H1 (cell line): ENCODE measurements around the gene AP2A2. TPM values are rescaled to one million over a fixed set of nuclear protein-coding genes. Genes with fewer than 3 reads are reported as not detected.

Source experiments
- CTCF ChIA-PET: fragments of 300-600 bp; sonication (Branson Sonifier 250); formaldehyde crosslinking; loops from one replicate; lab custom pipeline; 2021; ENCODE audit not compliant: partially characterized antibody; lab: Charles Lee
- POLR2A ChIA-PET: fragments of 300-600 bp; sonication (Branson Sonifier 250); formaldehyde crosslinking; loops from one replicate; lab custom pipeline; 2021; ENCODE audit warnings: inconsistent platforms; ENCODE audit not compliant: partially characterized antibody; lab: Charles Lee
- DNase-seq, 2 experiments: peaks; one replicate each; pipeline versions ENCODE4 v3.0.0 to v3.0.0-alpha.2; 2010 to 2022; ENCODE audit warnings: low spot score in 2 of 2, low read depth in 1 of 2, mixed read lengths in 1 of 2
- FAIRE-seq: peaks from 2 replicates; lab custom pipeline; 2011; peaks lifted over from hg19 to GRCh38; lab: Jason Lieb, UNC
- H2AFZ ChIP-seq: 2 replicates; pipeline ENCODE4 v1.8.1; 2012; ENCODE audit warnings: low read length, inconsistent platforms
- H2AK5ac ChIP-seq: 2 replicates; pipeline ENCODE4 v1.6.1; 2013; ENCODE audit warnings: low read depth, low read length
- H2BK120ac ChIP-seq: replicated peaks from 2 replicates; pipeline ENCODE3; 2013; ENCODE audit warnings: low read depth, low read length, inconsistent platforms
- H2BK12ac ChIP-seq: 2 replicates; pipeline ENCODE4 v1.6.1; 2013; ENCODE audit warnings: low read depth, low read length
- H2BK15ac ChIP-seq: 2 replicates; pipeline ENCODE4 v1.6.1; 2013; ENCODE audit warnings: low read length
- H2BK20ac ChIP-seq: 2 replicates; pipeline ENCODE4 v1.6.1; 2013; ENCODE audit warnings: low read length
- H2BK5ac ChIP-seq: 2 replicates; pipeline ENCODE4 v1.6.1; 2013; ENCODE audit warnings: low read depth, low read length
- H3K14ac ChIP-seq: 2 replicates; pipeline ENCODE4 v1.6.1; 2013; ENCODE audit warnings: inconsistent platforms; ENCODE audit not compliant: insufficient read length
- H3K18ac ChIP-seq: 2 replicates; pipeline ENCODE4 v1.6.1; 2013; ENCODE audit warnings: low read length; ENCODE audit errors: extremely low read depth
- H3K23ac ChIP-seq: 2 replicates; pipeline ENCODE4 v1.6.1; 2013; ENCODE audit warnings: inconsistent platforms; ENCODE audit not compliant: insufficient read length
- H3K23me2 ChIP-seq: 2 replicates; pipeline ENCODE4 v1.6.1; 2013; ENCODE audit warnings: low read depth, low read length
- H3K27ac ChIP-seq: 2 replicates; pipeline ENCODE4 v1.6.1; 2011; ENCODE audit warnings: low read depth, low read length, inconsistent platforms
- H3K27me3 ChIP-seq, 4 experiments: replicated peaks in 1 of 4; 1 replicate in 1 of 4; 2 replicates in 3 of 4; pipeline versions ENCODE4 v1.6.1 to v1.8.1; 2011 to 2013; ENCODE audit warnings: low read length in 3 of 4, mild to moderate bottlenecking in 3 of 4, inconsistent platforms in 2 of 4, mixed read lengths in 2 of 4, moderate library complexity in 1 of 4; ENCODE audit not compliant: control insufficient read depth in 3 of 4, insufficient read depth in 3 of 4; ENCODE audit errors: extremely low read depth in 1 of 4
- H3K36me3 ChIP-seq, 4 experiments: 2 replicates each; pipeline versions ENCODE4 v1.6.1 to v1.8.1; 2011 to 2013; ENCODE audit warnings: mild to moderate bottlenecking in 4 of 4, low read length in 3 of 4, moderate library complexity in 2 of 4, control low read depth in 1 of 4, inconsistent platforms in 1 of 4; ENCODE audit not compliant: insufficient read depth in 4 of 4, control insufficient read depth in 2 of 4
- H3K4ac ChIP-seq: replicated peaks from 2 replicates; pipeline ENCODE3; 2013; ENCODE audit warnings: low read length, low read depth, mixed read lengths, inconsistent platforms; ENCODE audit not compliant: insufficient read length
- H3K4me1 ChIP-seq, 4 experiments: replicated peaks in 1 of 4; 1 replicate in 1 of 4; 2 replicates in 3 of 4; pipeline versions ENCODE4 v1.6.1 to v1.8.1; 2011 to 2013; ENCODE audit warnings: low read length in 3 of 4, inconsistent platforms in 2 of 4, mixed read lengths in 1 of 4; ENCODE audit not compliant: insufficient read depth in 4 of 4, control insufficient read depth in 3 of 4
- H3K4me2 ChIP-seq, 2 experiments: 2 replicates each; pipeline versions ENCODE4 v1.6.1 to v1.8.1; 2011 to 2013; ENCODE audit warnings: low read depth in 2 of 2, low read length in 2 of 2, control low read depth in 1 of 2, inconsistent platforms in 1 of 2, mild to moderate bottlenecking in 1 of 2; ENCODE audit not compliant: insufficient read depth in 1 of 2
- H3K4me3 ChIP-seq, 4 experiments: fragments of 200-600, 300-600 bp in 1 of 4; sonication (generic), shearing (Covaris generic), sonication (Bioruptor Twin) in 1 of 4; 2 replicates each; pipeline versions ENCODE4 v1.5.1 to v1.8.1; 2011 to 2016; ENCODE audit warnings: low read length in 4 of 4, low read depth in 3 of 4, control low read depth in 2 of 4, inconsistent platforms in 2 of 4, mild to moderate bottlenecking in 2 of 4, mixed read lengths in 1 of 4, moderate library complexity in 1 of 4; ENCODE audit not compliant: insufficient read depth in 2 of 4; ENCODE audit errors: extremely low read depth in 1 of 4
- H3K56ac ChIP-seq: replicated peaks from 2 replicates; pipeline ENCODE3; 2013; ENCODE audit warnings: low read depth, mild to moderate bottlenecking, mixed read lengths, low read length, inconsistent platforms; ENCODE audit not compliant: insufficient read length
- H3K79me1 ChIP-seq: 2 replicates; pipeline ENCODE4 v1.6.1; 2013; ENCODE audit warnings: low read depth, low read length, control low read depth
- H3K79me2 ChIP-seq, 2 experiments: 2 replicates each; pipeline versions ENCODE4 v1.6.1 to v1.8.1; 2012 to 2013; ENCODE audit warnings: low read length in 2 of 2, mild to moderate bottlenecking in 2 of 2, inconsistent platforms in 1 of 2; ENCODE audit not compliant: insufficient read depth in 2 of 2, control insufficient read depth in 1 of 2
- H3K9ac ChIP-seq, 4 experiments: replicated peaks in 1 of 4; 1 replicate in 1 of 4; 2 replicates in 3 of 4; pipeline versions ENCODE4 v1.6.1 to v1.8.1; 2011 to 2013; ENCODE audit warnings: low read depth in 3 of 4, low read length in 3 of 4, control low read depth in 2 of 4, mild to moderate bottlenecking in 2 of 4, moderate library complexity in 2 of 4, inconsistent platforms in 1 of 4; ENCODE audit errors: extremely low read depth in 1 of 4
- H3K9me3 ChIP-seq, 2 experiments: 2 replicates each; pipeline versions ENCODE4 v1.6.1 to v1.8.1; 2012 to 2013; ENCODE audit warnings: mild to moderate bottlenecking in 2 of 2, moderate library complexity in 2 of 2, control low read depth in 1 of 2, inconsistent platforms in 1 of 2, low read depth in 1 of 2, low read length in 1 of 2, mixed read lengths in 1 of 2; ENCODE audit not compliant: insufficient read depth in 2 of 2
- H4K20me1 ChIP-seq, 2 experiments: replicated peaks in 1 of 2; 2 replicates each; pipeline versions ENCODE3 to v1.8.1; 2011 to 2013; ENCODE audit warnings: inconsistent platforms in 2 of 2, low read length in 2 of 2, mild to moderate bottlenecking in 1 of 2; ENCODE audit not compliant: insufficient read depth in 2 of 2, control insufficient read depth in 1 of 2
- H4K5ac ChIP-seq: 2 replicates; pipeline ENCODE4 v1.6.1; 2013; ENCODE audit warnings: low read length, low read depth, mixed read lengths, inconsistent platforms; ENCODE audit not compliant: insufficient read length
- H4K8ac ChIP-seq: 2 replicates; pipeline ENCODE4 v1.8.0; 2013; ENCODE audit warnings: mild to moderate bottlenecking, moderate library complexity, low read length, inconsistent platforms; ENCODE audit not compliant: insufficient read depth; ENCODE audit errors: extremely low read depth
- H4K91ac ChIP-seq: replicated peaks from 2 replicates; pipeline ENCODE3; 2013; ENCODE audit warnings: low read length, mixed read lengths, inconsistent platforms; ENCODE audit not compliant: insufficient read length
- POLR2AphosphoS5 ChIP-seq: IDR thresholded peaks from 2 replicates; pipeline ENCODE4 v1.6.1; 2011; ENCODE audit warnings: low read depth, low read length
- YY1 ChIP-seq: IDR thresholded peaks from 2 replicates; pipeline ENCODE4 v1.6.1; 2011; ENCODE audit warnings: low read depth, mild to moderate bottlenecking, low read length
- WGBS, 2 experiments: shearing (Covaris generic) in 1 of 2; methylation state at CpG; one replicate each; pipeline versions ENCODE4 v1.1.6 to v1.1.7; 2013 to 2015; ENCODE audit warnings: low lambda C conversion rate in 2 of 2, mixed read lengths in 2 of 2, inconsistent platforms in 1 of 2, low coverage in 1 of 2, missing lambda C conversion rate in 1 of 2; ENCODE audit not compliant: insufficient replicate concordance in 2 of 2, insufficient coverage in 1 of 2, insufficient read length in 1 of 2; ENCODE audit errors: extremely low coverage in 1 of 2, missing lambda C conversion rate in 1 of 2; 5-methylcytosine and 5-hydroxymethylcytosine counted together
- polyA plus RNA-seq, 7 experiments: library from polyadenylated mRNA; depleted of rRNA in 3 of 7; stranded (reverse) in 5 of 7; unstranded in 2 of 7; fragments of >200 nt in 5 of 7; fragments of 200-250 nt in 2 of 7; gene quantifications; 1 replicate in 5 of 7; 2 replicates in 1 of 7; 4 replicates in 1 of 7; pipeline versions ENCODE4 v1.2.1 to v1.2.3, GENCODE V29; 2011 to 2013; ENCODE audit warnings: missing spikeins in 2 of 7, mixed read lengths in 2 of 7
- total RNA-seq: library from RNA; stranded (reverse); fragmentation: NEBNext Ultra II Directional; extraction: Animal tissue kit (Norgen Biotek cat#: 25700); gene quantifications from 2 replicates; pipeline ENCODE4 v1.2.1, GENCODE V29; 2021
- TF ChIP-seq, protein P1 (sequence below): IDR thresholded peaks from 2 replicates; pipeline ENCODE4 v1.6.1; 2012; ENCODE audit warnings: inconsistent platforms

Gene AP2A2
- total and polyA plus RNA-seq, 2 of the 8 experiments (the other 6 are each of a cell fraction or from before 2014, with no cell fraction given) = 50.0 to 65.0 TPM

DNA sequence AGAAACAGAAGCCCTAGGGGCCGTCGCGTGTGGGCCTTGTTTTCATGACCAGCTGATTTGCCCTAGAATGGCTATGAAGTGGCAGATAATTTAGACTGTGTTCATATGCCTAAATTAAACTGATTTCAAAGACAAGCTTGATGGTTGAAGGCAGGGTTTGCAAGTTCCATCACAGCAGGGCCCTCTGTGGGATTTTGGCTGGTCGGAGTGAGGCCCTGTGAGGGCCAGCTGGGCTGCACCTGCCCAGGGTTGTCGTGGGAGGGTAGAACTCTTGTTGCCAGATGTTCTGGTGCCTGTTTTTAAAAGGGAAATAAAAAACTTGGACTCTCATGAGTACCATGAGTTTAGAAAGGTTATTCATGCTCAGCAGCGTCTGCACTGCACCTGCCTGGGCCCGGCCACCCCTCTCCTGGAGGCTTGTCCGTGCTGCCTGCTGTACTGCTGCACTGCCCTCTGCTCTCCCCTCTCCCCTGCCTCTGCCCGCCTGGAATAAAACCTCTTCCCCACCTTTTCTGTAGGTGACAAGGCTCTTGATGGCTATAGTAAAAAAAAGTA is 44.1 kb downstream of the AP2A2 start:
- H3K36me3 ChIP-seq = peaks cover 4 to 17% (median 16%) of the 10 kb centered on the region in 4 experiments; a peak in 5 of 8 replicates

More for the DNA sequence above, 44.1 kb downstream of the AP2A2 start:
- no peak overlapping the region for H4K91ac ChIP-seq
- H3K9me3 ChIP-seq = no peaks in the 10 kb centered on the region
- no peak overlapping the region for H3K4ac ChIP-seq
- 0 out of 2 replicates have a peak, but pooled peaks cover 2% of the 10 kb centered on the region for H3K23me2 ChIP-seq
- no peak overlapping the region for H4K5ac ChIP-seq
- no peak overlapping the region for H2AFZ ChIP-seq
- H3K4me2 ChIP-seq = no peak overlapping the region
- no peak for FAIRE-seq
- no peak overlapping the region for H3K27ac ChIP-seq
- H2BK15ac ChIP-seq = no peak overlapping the region
- CTCF ChIA-PET = interaction anchor here (1.1 to 2.1 kb wide), 2 partner anchors 11 to 14 kb away, joined by 4 to 5 read pairs; no protein-coding TSS in a partner anchor
- H3K4me3 ChIP-seq = no peak overlapping the region
- H2BK20ac ChIP-seq = no peak overlapping the region
- H3K79me1 ChIP-seq = peaks cover 12% of the 10 kb centered on the region
- no peaks in the 10 kb centered on the region for H3K27me3 ChIP-seq
- DNase-seq = no peak
- TF ChIP-seq YY1 (no peak), POLR2AphosphoS5 (no peak)
- TF ChIP-seq, protein P1, sequence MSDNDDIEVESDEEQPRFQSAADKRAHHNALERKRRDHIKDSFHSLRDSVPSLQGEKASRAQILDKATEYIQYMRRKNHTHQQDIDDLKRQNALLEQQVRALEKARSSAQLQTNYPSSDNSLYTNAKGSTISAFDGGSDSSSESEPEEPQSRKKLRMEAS = no peak
- TF ChIP-seq, all 59 proteins: peak for 0
- Histone ChIP-seq H3K56ac (no peak overlapping the region), H4K20me1 (peaks cover 0 to 8% of the 10 kb centered on the region in 2 experiments), H3K18ac (no peak overlapping the region), H2BK5ac (no peak overlapping the region), H2BK12ac (no peak overlapping the region), H3K23ac (no peak overlapping the region), H3K9ac (no peak overlapping the region), H2BK120ac (no peak overlapping the region), H3K79me2 (peaks cover 0 to 9% of the 10 kb centered on the region in 2 experiments; a peak in 1 of 4 replicates), H2AK5ac (no peak overlapping the region), H4K8ac (no peak overlapping the region; the same call in 1 of the 2 replicates), H3K4me1 (peaks cover 0 to 2% (median 0%) of the 10 kb centered on the region in 4 experiments; a peak in 1 of 7 replicates), H3K14ac (no peak overlapping the region)
- 89% methylated on average over 9 of the region's 9 CpGs; no CpG with 5 or more reads in 1 of the 2 experiments for WGBS, 2 experiments
- POLR2A ChIA-PET = no interaction called here
